Measurements from ENCODE around the gene WDR33. TPM values are rescaled to one million over a fixed set of nuclear protein-coding genes. Genes with fewer than 3 reads are reported as not detected.
"Not testable (repeated sequence)": the region's sequence is repeated elsewhere in the genome, so short reads cannot be mapped to it uniquely, and the experiment has no call there.

The WDR33 gene
- total and polyA plus RNA-seq, 7 donors, result 11.2 to 38.9 (median 32.7) TPM

DNA sequence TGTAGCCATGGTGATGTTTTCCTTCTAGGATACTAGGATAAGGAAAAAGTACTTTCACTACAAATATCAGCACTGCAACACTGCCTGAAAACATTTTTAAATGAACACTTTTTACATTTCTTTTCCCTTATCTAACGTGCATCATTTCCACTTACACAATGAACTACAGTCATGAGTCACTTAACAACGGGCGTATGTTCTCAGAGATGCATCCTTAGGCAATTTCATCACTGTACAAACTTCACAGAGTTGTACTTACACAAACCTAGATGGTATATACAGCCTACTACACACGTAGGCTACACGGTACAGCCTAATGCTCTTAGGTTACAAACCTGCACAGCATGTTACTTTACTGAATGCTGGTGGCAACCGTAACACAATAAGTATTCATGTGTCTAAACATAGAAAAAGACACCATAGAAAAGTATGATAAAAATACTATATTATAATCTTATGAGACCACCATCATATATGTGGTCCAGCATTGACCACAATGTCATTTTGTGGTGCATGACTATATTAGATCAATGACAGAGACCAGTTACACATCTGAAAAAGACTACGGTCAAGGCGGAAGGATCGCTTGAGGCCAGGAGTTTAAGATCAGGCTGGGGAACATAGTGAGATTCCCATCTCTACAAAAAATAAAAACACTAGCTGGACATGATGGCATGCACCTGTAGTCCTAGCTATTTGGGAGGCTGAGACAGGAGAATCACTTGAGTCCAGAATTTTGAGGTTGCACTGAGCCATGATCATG, 39.8 kb downstream of the WDR33 start:
- peaks cover 0 to 35% of the 10 kb centered on the region in 2 donors for H3K36me3 ChIP-seq (ENCODE audit: insufficient read depth in 1 of 2, low read depth in 1 of 2)
- ATAC-seq (peak in 3 of 4 donors; percentile 40 to 69 (median 47)), DNase-seq (no peak)
- intact Hi-C loops (cut with DNase I), result no loop called here
- no peaks in the 10 kb centered on the region for H3K27me3 ChIP-seq (ENCODE audit: insufficient read depth in 3 of 3, low read length in 2 of 3)
- no peak overlapping the region for H3K4me3 ChIP-seq
- peaks cover 14% of the 10 kb centered on the region for H3K4me1 ChIP-seq
- TF ChIP-seq, protein P1, sequence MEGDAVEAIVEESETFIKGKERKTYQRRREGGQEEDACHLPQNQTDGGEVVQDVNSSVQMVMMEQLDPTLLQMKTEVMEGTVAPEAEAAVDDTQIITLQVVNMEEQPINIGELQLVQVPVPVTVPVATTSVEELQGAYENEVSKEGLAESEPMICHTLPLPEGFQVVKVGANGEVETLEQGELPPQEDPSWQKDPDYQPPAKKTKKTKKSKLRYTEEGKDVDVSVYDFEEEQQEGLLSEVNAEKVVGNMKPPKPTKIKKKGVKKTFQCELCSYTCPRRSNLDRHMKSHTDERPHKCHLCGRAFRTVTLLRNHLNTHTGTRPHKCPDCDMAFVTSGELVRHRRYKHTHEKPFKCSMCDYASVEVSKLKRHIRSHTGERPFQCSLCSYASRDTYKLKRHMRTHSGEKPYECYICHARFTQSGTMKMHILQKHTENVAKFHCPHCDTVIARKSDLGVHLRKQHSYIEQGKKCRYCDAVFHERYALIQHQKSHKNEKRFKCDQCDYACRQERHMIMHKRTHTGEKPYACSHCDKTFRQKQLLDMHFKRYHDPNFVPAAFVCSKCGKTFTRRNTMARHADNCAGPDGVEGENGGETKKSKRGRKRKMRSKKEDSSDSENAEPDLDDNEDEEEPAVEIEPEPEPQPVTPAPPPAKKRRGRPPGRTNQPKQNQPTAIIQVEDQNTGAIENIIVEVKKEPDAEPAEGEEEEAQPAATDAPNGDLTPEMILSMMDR (IDR thresholded peaks at IDR 0.05), result no peak
- no peak overlapping the region for H3K27ac ChIP-seq
- no peaks in the 10 kb centered on the region for H3K9me3 ChIP-seq
- WGBS, 3 donors, result 82 to 91% (median 91%) methylated on average over 9 of the region's 9 CpGs

DNA sequence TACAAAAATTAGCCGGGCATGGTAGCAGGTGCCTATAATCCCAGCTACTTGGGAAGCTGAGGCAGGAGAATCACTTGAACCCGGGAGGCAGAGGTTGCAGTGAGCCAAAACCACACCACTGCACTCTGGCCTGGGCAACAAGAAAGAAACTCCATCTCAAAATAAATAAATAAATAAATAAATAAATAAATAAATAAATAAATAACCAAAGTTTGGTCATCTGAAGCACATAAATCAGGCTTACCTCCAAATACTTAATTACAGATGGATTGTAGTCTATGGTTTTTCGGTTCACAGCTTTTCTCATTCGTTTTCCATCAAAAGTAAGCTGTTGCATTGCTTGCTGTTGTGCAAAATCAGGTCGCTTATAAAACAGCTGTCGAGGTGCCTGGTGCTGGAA, 40.4 kb downstream of the WDR33 start:
- H3K9me3 ChIP-seq; H3K27ac ChIP-seq; H3K27me3 ChIP-seq (ENCODE audit: insufficient read depth in 3 of 3, low read length in 2 of 3); intact Hi-C loops (cut with DNase I); H3K4me3 ChIP-seq; DNase-seq; ATAC-seq; H3K4me1 ChIP-seq: not testable (repeated sequence)
- H3K36me3 ChIP-seq (ENCODE audit: insufficient read depth in 1 of 2, low read depth in 1 of 2), result peaks cover 0 to 41% of the 10 kb centered on the region in 2 donors
- WGBS, 3 donors, result 87 to 94% (median 91%) methylated on average over 6 of the region's 6 CpGs

DNA sequence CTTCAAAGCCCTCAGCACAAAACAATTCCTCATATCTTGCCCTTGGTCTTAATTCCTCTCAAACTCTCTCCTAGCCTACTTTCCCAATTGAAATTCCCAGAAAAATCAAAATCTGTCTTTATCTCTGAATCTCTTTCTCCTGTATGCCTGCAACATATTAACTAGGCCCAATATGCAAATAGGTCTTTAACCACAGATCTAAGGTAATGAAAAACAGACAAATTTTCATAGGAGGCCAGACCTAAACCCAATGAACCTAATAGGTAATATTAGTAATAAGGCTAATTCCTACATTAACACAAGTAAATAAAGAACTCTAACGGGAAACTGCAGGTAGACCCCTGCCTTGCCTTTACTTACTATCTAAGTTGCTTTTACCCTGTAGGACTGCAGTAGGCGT, 41.4 kb downstream of the WDR33 start:
- peaks cover 9% of the 10 kb centered on the region for H3K4me1 ChIP-seq
- WGBS, 3 donors, result 92 to 100% (median 94%) methylated on average over 2 of the region's 2 CpGs
- no peaks in the 10 kb centered on the region for H3K9me3 ChIP-seq
- peak overlapping the region; percentile 37 for H3K27ac ChIP-seq
- DNase-seq, result no peak
- no peaks in the 10 kb centered on the region for H3K27me3 ChIP-seq (ENCODE audit: insufficient read depth in 3 of 3, low read length in 2 of 3)
- peaks cover 0 to 50% of the 10 kb centered on the region in 2 donors for H3K36me3 ChIP-seq (ENCODE audit: insufficient read depth in 1 of 2, low read depth in 1 of 2)
- no peak overlapping the region for H3K4me3 ChIP-seq
- intact Hi-C loops (cut with DNase I), result no loop called here
- ATAC-seq, result no peak
- TF ChIP-seq, protein P1 (IDR thresholded peaks at IDR 0.05), result no peak

DNA sequence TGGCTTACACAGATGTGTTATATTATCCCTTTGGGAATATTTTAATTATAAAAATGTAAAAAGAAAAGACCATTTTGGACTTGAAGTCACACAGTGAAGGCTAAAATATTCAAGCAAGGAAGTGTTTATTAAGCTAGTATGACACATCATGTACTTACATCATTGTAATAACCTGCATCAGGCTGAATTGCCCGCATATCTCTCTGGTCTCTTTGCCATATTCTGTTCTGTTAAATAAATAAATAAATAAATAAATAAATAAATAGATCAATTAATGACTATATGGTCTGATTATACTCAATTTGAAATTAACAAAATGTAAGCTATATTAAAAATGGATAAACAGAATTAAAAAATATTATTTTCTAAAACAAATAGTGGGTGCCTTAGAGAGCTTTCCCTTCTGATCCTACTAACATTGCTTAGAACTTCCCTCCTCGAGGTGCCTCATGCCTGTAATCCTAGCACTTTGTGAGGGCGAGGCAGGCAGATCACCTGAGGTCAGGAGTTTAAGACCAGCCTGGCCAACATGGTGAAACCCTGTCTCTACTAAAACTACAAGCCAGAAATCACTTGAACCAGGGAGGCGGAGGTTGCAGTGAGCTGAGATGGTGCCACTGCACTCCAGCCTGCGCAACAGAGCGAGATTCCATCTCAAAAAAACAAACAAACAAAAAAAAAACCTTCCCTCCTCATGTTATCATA, 42.0 kb downstream of the WDR33 start:
- Histone ChIP-seq H3K27me3 (ENCODE audit: insufficient read depth in 3 of 3, low read length in 2 of 3) (no peaks in the 10 kb centered on the region), H3K36me3 (ENCODE audit: insufficient read depth in 1 of 2, low read depth in 1 of 2) (peaks cover 0 to 57% of the 10 kb centered on the region in 2 donors), H3K27ac (peak overlapping the region; percentile 37), H3K4me1 (peaks cover 9% of the 10 kb centered on the region), H3K9me3 (no peaks in the 10 kb centered on the region), H3K4me3 (no peak overlapping the region)
- peak; percentile 48 to 82 (median 59) for ATAC-seq
- DNase-seq, result no peak
- TF ChIP-seq, protein P1 (IDR thresholded peaks at IDR 0.05), result no peak
- intact Hi-C loops (cut with DNase I), result no loop called here
- WGBS, 3 donors, result 46 to 59% (median 53%) methylated on average over 6 of the region's 6 CpGs

DNA sequence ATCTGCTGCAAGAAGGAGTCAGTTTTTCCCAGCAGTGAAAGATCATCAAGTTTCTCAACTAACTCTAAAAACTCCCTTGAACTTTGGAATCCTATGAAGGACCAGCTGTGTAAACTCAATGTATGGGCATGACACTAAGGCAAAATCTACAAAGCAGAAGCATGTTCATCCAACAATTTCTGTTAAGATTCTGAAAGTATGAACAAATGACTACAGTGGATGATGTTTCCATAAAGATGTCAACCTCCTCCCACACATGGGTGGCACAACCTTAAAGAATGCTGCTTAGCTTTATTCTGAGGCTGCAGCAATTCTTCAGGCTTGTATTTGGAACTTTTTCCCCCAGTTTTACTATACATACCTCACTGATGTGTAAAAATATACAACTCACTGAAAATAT, 47.2 kb downstream of the WDR33 start:
- peaks cover 4 to 99% of the 10 kb centered on the region in 2 donors for H3K36me3 ChIP-seq (ENCODE audit: insufficient read depth in 1 of 2, low read depth in 1 of 2)

More for the DNA sequence above, 47.2 kb downstream of the WDR33 start:
- no peaks in the 10 kb centered on the region for H3K27me3 ChIP-seq (ENCODE audit: insufficient read depth in 3 of 3, low read length in 2 of 3)
- intact Hi-C loops (cut with DNase I), result no loop called here
- no peak for ATAC-seq
- no peaks in the 10 kb centered on the region for H3K4me1 ChIP-seq
- no peak overlapping the region for H3K27ac ChIP-seq
- no peaks in the 10 kb centered on the region for H3K9me3 ChIP-seq
- no peak for DNase-seq
- no peak overlapping the region for H3K4me3 ChIP-seq
- TF ChIP-seq, protein P1 (IDR thresholded peaks at IDR 0.05), result no peak

Data from psoas muscle (tissue), 8 donors.